ENCODE data around the gene KLK6.

The KLK6 gene

DNA sequence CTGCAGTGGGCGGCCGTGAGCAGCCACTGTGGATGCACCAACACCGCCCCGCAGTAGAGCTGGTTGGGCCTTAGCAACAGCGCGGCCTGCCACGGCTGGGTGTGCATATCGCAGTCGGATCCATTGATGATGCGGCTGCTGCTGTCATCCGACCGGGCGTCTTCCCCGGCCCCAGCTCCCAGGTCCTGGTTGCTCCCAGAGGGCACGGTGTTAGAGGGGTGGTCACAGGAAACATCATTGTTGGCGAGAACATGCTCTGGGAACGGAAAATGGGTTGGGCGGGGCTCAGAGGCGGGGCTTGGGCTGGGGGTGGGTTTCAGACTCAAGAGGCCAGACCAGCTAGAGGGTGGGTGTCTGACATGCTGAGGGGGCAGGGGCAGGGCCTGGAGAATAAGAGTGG lies 19.5 kb downstream of the KLK6 start:
- no peaks in the 10 kb centered on the region for H3K9me3 ChIP-seq (ENCODE audit: severe bottlenecking)
- no peak for ATAC-seq (ENCODE audit: low read depth)
- no peaks in the 10 kb centered on the region for H3K4me1 ChIP-seq (ENCODE audit: insufficient read depth, poor library complexity, severe bottlenecking)
- TF ChIP-seq, protein P1, sequence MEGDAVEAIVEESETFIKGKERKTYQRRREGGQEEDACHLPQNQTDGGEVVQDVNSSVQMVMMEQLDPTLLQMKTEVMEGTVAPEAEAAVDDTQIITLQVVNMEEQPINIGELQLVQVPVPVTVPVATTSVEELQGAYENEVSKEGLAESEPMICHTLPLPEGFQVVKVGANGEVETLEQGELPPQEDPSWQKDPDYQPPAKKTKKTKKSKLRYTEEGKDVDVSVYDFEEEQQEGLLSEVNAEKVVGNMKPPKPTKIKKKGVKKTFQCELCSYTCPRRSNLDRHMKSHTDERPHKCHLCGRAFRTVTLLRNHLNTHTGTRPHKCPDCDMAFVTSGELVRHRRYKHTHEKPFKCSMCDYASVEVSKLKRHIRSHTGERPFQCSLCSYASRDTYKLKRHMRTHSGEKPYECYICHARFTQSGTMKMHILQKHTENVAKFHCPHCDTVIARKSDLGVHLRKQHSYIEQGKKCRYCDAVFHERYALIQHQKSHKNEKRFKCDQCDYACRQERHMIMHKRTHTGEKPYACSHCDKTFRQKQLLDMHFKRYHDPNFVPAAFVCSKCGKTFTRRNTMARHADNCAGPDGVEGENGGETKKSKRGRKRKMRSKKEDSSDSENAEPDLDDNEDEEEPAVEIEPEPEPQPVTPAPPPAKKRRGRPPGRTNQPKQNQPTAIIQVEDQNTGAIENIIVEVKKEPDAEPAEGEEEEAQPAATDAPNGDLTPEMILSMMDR (IDR thresholded peaks at IDR 0.05; ENCODE audit: poor library complexity, severe bottlenecking), result no peak
- no peak overlapping the region for H3K4me3 ChIP-seq (ENCODE audit: severe bottlenecking)
- DNase-seq (ENCODE audit: low spot score), result no peak
- H3K36me3 ChIP-seq (ENCODE audit: low read depth), result no peaks in the 10 kb centered on the region
- H3K27ac ChIP-seq (ENCODE audit: poor library complexity, severe bottlenecking), result no peak overlapping the region
- H3K27me3 ChIP-seq (ENCODE audit: insufficient read depth, poor library complexity, severe bottlenecking), result no peaks in the 10 kb centered on the region

DNA sequence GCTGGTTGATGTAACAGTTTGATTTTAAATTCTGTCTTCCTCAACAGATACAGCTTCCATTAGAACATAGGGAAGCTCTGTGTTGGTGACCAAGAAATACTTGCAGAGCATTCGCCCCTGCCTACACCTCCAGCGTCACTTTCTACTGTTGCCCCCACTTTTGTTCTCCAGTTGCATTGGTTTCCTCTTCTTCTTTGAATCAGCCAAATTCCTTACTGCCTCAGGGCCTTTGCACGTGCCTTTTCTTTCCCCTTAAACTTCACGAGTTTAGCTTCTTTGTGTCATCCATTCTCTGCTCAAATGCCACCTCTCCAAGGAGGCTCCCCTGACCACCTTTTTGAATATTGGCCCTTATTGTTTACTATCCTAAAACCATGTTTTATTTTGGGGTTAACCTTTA lies 22.3 kb downstream of the KLK6 start:
- TF ChIP-seq, protein P1 (IDR thresholded peaks at IDR 0.05; ENCODE audit: poor library complexity, severe bottlenecking), result no peak
- H3K27me3 ChIP-seq (ENCODE audit: insufficient read depth, poor library complexity, severe bottlenecking), result no peaks in the 10 kb centered on the region
- H3K36me3 ChIP-seq (ENCODE audit: low read depth), result no peaks in the 10 kb centered on the region
- no peaks in the 10 kb centered on the region for H3K9me3 ChIP-seq (ENCODE audit: severe bottlenecking)
- DNase-seq (ENCODE audit: low spot score) (no peak), ATAC-seq (ENCODE audit: low read depth) (no peak)
- peaks cover 8% of the 10 kb centered on the region for H3K4me1 ChIP-seq (ENCODE audit: insufficient read depth, poor library complexity, severe bottlenecking)
- H3K4me3 ChIP-seq (ENCODE audit: severe bottlenecking), result no peak overlapping the region
- H3K27ac ChIP-seq (ENCODE audit: poor library complexity, severe bottlenecking), result no peak overlapping the region

DNA sequence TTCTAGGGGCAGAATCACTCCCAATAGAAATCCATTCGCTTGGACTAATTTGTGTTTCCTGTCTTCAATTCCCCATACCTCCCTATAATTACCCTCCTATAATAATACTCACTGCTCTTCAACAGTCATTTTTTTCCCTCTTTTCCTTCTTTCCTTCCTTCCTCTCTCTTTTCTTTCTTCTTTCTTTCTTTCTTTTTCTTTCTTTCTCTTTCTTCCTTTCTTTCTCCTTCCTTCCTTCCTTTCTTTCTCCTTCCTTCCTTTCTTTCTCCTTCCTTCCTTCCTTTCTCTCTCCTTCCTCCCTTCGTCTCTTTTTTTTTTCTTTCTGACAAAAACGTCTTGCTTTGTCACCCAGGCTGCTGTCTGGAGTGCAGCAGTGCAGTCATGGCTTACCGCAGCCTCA lies 24.6 kb downstream of the KLK6 start:
- H3K9me3 ChIP-seq (ENCODE audit: severe bottlenecking), result no peaks in the 10 kb centered on the region
- ATAC-seq (ENCODE audit: low read depth) (no peak), DNase-seq (ENCODE audit: low spot score) (no peak)
- TF ChIP-seq, protein P1 (IDR thresholded peaks at IDR 0.05; ENCODE audit: poor library complexity, severe bottlenecking), result no peak
- H3K27me3 ChIP-seq (ENCODE audit: insufficient read depth, poor library complexity, severe bottlenecking), result no peaks in the 10 kb centered on the region
- peaks cover 8% of the 10 kb centered on the region for H3K4me1 ChIP-seq (ENCODE audit: insufficient read depth, poor library complexity, severe bottlenecking)
- H3K4me3 ChIP-seq (ENCODE audit: severe bottlenecking), result no peak overlapping the region
- no peaks in the 10 kb centered on the region for H3K36me3 ChIP-seq (ENCODE audit: low read depth)
- no peak overlapping the region for H3K27ac ChIP-seq (ENCODE audit: poor library complexity, severe bottlenecking)

DNA sequence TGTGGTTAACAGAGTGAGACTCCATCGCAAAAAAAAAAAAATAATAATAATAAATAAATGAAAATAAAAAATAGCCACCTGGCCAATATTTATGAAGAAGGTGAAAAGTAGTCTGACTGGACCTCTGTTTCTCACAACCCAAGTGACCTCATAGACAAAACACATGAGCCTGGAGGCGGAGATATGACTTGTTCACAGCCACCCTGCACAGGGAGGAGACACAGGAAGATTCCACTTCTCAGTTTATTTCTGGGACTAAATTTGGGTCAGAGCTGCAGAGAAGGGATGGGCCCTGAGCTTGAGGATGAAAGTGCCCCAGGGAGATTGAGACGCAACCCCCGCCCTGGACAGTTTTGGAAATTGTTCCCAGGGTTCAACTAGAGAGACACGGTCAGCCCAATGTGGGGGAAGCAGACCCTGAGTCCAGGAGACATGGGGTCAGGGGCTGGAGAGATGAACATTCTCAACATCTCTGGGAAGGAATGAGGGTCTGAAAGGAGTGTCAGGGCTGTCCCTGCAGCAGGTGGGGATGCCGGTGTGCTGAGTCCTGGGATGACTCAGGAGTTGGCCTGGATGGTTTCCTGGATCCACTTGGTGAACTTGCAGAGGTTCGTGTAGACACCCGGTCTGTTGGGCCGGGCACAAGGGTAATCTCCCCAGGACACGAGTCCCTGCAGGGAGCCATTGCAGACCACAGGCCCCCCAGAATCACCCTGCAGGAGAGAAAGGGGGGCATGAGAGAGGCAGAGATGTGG lies 26.1 kb downstream of the KLK6 start:
- peak overlapping the region; percentile 4 for H3K27ac ChIP-seq (ENCODE audit: poor library complexity, severe bottlenecking)
- H3K4me1 ChIP-seq (ENCODE audit: insufficient read depth, poor library complexity, severe bottlenecking), result peaks cover 8% of the 10 kb centered on the region
- H3K27me3 ChIP-seq (ENCODE audit: insufficient read depth, poor library complexity, severe bottlenecking), result no peaks in the 10 kb centered on the region
- no peaks in the 10 kb centered on the region for H3K36me3 ChIP-seq (ENCODE audit: low read depth)
- TF ChIP-seq, protein P1 (IDR thresholded peaks at IDR 0.05; ENCODE audit: poor library complexity, severe bottlenecking), result no peak
- no peak for DNase-seq (ENCODE audit: low spot score)
- no peak overlapping the region for H3K4me3 ChIP-seq (ENCODE audit: severe bottlenecking)
- peak; percentile 55; the same call in 2 of the 3 replicates for ATAC-seq (ENCODE audit: low read depth)
- no peaks in the 10 kb centered on the region for H3K9me3 ChIP-seq (ENCODE audit: severe bottlenecking)

DNA sequence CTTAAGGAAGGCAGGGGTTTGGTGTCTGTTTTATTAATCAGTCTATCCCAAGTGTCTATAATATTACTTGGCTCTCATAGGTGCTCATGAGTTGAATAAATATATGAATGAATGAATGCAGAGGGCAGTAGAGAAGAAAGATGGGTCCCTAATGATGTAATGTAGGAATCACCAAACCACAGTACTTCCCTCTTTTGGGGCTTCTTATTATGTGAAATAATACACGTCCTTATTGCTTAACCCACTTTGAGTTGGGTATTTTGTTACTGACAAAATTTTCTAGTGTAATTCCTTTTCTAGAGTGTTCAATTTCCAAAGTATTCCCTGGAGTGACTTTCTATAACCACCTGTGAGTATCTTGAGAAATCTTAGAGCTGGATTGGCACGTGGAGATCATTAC lies 29.8 kb downstream of the KLK6 start:
- TF ChIP-seq, protein P1 (IDR thresholded peaks at IDR 0.05; ENCODE audit: poor library complexity, severe bottlenecking), result no peak
- H3K27ac ChIP-seq (ENCODE audit: poor library complexity, severe bottlenecking), result no peak overlapping the region

More for the DNA sequence above, 29.8 kb downstream of the KLK6 start:
- H3K9me3 ChIP-seq (ENCODE audit: severe bottlenecking), result no peaks in the 10 kb centered on the region
- no peaks in the 10 kb centered on the region for H3K27me3 ChIP-seq (ENCODE audit: insufficient read depth, poor library complexity, severe bottlenecking)
- peaks cover 10% of the 10 kb centered on the region for H3K4me1 ChIP-seq (ENCODE audit: insufficient read depth, poor library complexity, severe bottlenecking)
- DNase-seq (ENCODE audit: low spot score) (no peak), ATAC-seq (ENCODE audit: low read depth) (no peak)
- no peaks in the 10 kb centered on the region for H3K36me3 ChIP-seq (ENCODE audit: low read depth)
- no peak overlapping the region for H3K4me3 ChIP-seq (ENCODE audit: severe bottlenecking)

Measured in RWPE2 (cell line).